GM18861 (cell line): ENCODE data around the gene CHI3L2.
A peak's percentile ranks its signal among the peaks of the same experiment; 100 is the strongest.

Source experiments
- ATAC-seq: cut with Tn5 transposase; IDR thresholded peaks from one replicate; pipeline ENCODE4 v1.9.1; 2021; ENCODE audit not compliant: unreplicated experiment

Gene CHI3L2

DNA sequence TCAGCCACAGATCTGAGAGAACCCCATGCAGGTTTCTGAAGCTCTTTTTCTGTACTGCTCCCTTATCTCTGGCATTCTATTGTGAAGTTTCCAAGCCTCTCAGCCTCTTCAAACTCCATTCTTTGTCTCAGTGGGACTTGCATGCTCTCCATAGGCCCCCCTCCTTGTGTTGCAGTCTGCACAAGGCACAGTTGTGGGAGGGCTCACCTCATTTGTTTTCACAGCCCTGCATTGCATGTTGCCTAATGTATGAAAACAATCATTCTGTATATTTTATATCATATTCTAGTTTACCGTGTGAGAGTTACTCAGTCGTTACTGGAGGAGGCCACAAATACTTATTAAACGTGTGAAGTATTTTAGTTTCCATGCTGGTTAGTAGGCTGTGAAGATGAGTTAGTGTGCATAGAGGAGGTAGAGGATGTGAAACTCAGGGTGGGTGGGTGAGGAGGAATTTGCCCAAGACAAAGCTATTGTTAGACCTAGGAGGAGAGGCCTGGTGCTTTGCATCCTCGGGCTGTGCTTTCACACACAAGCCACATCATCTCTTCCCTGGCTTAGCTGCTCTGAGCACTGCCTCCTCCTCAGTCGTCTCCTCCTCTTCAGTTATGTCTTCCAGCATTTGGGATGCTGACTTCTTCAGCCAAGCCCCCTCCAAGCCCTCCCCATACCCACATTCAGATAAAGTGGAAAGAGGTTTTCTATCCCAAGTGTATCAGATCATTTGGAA lies 7.8 kb upstream of the CHI3L2 start:
- ATAC-seq = peak; percentile 26

DNA sequence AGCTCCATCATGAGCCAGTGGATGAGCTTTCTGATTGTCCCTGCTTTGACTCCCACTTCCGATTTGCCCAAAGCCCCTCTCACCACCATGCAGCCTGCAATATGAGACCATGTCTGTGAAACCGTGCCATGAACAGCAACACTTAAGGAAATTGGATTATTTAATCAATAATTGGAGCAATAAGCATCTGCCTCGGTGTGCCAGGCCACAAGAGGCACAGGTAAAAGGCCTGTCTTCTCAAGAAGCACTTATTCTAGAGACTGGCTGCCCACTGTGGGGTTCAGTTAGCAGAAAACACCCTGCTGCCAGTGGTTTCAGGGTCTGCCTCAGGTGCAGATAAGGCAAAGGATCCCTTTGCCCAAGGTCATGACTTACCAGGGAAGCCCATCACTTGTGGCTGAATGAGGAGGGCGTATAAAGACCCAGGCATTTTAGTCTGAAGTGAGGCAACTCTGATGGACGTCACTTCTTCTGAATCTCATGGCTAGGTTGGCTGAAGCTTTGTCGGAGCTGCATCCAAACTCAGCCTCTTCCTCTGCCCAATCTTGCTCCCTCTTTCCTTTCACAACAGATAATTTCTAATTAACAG lies 7.1 kb upstream of the CHI3L2 start:
- no peak for ATAC-seq

DNA sequence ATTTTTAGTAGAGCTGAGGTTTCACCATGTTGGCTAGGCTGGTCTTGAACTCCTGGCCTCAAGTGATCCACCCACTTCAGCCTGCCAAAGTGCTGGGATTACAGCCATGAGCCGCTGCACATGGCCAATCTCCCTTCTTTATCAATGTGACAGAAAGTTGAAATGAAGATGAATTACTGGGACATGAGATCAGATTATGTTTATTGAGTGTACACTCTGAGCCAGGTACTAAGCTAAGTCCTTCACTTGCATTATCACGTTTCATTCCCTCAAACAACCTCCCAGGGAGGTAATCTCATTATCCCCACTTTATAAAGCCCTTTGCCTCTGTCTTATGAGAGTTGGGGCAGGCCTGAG lies 6.3 kb upstream of the CHI3L2 start:
- no peak for ATAC-seq

DNA sequence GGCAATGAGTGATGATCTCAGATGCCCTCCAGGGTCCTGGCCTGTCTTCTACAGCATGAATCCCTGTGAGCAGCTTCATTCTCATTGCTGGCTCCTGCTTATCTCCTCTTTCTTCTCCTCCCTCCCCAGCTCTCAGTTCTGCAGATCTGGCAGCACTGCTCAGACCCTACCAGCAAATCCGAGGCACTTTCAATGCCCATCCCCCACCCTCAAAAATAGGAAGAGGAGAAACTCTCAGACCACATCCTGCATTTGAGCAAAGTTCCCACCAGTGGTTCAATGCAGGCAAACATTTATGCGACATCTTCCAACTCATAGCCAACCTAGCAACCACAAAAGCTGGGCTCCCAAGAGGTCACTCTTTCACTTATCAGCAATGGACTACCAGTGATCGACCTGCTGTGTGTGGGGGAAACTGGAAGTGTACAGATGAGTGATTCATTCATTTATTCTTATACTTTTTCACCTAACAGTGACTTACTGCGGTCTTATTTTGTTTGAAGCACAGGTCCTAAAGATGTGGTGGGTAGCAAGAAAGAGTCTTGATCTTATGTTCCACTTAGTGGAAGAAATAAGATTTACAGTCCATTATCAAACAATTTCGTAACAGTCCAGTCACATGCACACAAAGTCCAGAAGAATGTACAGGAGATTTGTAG lies 5.8 kb upstream of the CHI3L2 start:
- peak; percentile 48 for ATAC-seq

DNA sequence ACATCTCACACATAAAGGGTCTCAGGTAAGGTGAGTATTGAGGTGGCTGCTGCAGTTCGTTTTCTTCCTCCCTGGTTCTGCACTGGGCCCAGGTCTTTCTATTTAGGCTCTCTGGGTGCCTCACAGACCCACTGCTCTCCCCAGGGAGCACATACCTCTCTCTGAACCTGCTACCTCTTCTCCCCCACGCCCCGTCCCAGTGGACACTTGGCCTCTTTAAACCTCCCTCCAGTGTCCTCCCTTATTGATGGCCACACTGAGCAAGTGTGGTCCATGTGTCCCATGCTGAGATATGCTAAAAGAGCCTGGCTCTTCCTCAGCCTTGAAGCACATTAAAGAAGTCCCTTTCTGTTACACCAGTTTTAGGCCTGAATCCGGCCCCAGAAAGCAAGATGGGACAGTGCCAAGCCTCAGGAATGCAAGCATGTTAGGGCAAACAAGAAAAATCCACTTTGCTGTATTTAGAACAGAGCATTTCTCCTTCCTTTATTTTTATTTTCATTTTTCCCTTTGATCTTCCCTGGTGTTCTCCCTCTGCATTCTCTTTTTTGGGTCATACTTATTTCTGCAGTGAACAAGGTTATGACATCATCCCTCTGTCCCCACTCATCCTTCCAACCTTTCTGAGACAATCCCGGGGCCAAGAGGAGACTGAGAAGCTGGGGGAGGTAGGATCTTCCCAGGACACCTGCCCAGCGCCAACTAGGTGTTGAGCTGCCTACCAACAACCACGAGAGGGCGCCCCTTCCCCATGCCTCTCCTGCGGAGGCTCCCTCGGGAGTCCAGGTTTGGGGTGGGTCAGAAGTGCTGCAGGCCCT lies 5.0 kb upstream of the CHI3L2 start:
- ATAC-seq = no peak

DNA sequence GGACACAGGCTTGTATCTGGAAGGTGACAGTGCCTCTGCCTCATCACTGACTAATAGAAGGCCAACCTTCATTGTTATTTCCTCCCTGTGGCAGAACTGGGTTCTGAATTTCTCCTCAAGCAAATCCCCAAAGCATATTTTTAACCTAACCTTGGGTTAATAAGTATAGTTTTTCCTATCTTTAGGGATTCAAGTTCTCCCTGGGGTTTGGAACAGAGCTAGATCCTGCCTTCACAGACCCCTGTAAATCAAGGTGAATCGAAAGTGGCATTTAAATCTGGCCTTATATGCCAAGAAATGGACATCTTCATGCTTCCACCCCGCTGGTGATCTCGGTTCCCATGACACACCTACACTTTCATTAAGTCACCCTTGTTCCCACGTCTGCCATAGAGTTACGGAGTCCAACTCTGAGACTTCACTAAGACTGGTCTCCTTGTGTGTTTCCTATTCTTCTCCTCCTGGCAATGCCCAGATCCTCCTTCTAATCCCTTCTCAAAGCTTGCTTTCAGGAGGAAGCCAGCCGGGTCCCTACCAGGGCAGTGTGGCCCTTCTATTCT lies 4.3 kb upstream of the CHI3L2 start:
- no peak for ATAC-seq

DNA sequence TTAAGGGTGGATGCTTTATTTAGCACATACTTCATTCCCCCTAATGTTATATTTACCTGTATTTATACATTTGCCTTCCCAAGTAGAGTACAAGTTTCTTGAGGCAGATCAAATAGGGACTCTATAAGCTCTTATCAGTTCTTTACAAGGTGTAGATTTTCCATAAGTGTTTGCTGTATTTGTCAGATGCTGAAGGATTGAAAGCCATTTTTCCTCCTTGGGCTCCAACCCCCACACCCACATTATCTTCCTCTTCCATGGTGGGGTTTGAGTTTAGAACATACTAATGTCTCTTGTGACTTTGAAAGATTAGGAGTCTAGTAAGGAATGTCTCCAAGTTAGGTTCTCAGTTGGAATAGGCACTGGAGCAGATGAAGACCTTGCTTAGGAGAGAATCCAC lies 2.4 kb upstream of the CHI3L2 start:
- ATAC-seq = no peak

DNA sequence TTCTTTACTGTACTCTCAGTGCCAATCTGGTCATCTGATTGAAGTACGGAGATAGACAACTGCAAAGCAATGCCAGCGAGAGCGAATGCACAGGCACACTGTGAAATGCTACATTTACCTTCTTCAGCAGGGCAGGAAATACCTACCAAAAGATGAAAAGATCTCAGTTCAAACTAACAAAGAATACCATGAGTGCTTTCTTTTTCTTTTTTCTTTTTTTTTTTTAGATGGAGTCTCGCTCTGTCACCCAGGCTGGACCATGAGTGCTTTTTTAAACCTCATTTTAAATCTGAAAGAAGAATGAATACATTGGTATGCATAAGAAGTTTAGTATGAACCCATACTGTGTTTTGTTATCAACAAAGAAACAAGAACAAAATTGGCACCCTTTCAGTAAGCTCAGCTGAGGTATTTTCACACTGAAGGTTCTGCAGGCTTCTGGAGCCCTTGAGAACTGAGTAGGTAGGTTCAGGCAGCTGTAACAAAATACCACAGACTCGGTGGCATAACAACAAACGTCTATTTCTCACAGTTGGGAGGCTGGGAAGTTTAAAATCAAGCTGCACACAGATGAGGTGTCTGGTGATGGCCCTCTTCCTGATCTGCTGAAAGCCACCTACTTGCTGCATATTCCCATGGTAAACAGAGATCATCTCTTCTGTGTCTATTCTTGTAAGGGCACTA lies 1.7 kb upstream of the CHI3L2 start:
- ATAC-seq = no peak

DNA sequence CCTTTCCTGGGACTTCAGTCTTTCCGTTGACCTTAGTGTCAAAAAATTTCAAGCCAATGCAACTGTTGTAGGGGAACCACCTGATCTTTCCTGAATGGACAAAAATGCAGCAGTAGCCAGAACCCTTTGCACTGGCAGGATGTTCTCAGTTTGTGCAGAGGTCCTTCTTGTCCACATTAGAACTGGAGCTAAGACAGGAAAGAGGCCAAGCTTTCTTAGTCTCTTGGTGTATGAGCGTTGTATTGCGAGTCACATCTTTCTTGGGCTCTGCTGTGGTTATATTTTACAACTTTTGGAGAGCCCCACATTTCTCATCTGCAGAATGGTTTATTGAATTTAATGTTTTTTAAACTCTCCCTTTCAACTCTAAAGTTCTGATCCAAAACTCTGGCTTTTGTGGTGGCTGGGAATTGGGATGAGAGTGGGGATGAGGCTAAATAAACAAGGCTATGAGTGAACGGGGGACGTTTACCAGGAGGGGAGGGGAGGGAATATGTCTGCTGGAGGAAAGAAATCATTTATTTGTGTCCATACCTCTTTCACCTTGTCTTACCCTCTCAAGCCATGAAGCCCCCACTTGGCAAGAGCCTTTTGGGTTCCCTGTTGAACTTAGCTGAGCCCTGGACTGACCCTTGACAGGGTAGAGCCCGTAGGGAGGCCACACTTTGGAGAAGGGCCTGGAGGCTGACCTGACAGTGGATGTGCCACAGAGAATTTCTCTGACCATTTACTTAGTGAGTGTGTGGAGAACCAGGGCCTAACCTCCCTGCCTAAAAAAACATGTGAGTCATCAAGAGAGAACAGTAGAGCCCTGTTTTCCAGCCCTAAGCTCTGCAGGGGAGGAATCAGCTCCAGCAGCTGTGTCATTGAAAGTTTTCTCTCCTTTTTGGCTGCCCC lies 586 bp downstream of the CHI3L2 start:
- ATAC-seq = no peak

DNA sequence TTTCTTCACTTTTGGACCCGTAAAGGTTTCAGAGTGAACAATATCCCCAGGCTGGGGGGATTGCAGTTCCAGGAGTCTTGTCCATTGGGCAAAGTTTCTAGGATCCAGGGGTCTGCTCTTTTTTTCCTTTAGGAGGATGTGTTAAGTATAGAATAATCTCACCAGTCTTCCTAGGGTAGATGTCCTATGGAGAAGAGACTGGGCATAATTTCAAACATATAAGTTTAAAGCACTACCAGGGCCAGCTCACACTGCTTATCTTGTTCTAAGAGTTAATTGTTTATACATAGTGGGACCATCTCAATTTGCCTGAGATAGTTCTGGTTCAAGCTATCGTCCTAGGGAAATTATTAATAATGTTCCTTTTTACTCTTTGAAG lies 1.2 kb downstream of the CHI3L2 start:
- ATAC-seq = no peak

DNA sequence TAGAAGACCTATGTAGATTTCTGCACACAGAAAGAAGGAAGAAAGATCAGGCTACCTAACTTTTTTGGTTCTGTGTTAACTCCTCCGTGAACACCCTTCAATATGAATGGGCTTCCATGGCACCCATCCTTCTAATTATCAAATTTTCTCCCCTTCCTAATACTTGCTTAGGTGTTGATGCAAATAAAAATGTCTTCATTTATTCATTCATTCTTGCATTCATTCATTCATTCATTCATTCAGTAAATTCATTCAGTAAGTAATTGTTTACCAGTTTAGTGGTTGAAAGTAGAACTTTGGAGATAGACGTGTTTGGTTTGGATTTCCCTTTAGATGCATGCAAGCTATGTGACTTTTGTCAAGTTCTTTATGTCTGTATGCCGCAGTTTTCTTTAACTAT lies 4.6 kb downstream of the CHI3L2 start:
- no peak for ATAC-seq

DNA sequence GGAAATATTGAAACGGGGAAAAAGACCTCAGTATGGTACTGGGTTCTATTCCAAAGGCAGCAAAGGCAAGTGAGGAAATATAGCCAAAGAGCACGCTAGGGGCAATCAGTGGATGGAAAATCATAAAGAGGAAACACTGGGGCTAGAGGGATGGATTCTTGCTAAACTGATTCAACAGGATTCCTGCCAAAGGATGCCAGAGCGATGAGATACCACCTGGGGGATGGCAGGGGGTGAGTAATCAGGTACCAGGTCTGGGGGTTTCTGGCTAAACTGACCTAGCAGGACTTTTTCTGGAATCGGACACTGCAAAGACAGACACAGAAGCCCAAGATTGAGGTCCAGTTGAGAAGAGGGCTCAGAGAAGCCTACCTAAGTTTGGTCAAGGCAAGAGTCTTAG lies 6.7 kb downstream of the CHI3L2 start:
- ATAC-seq = no peak

DNA sequence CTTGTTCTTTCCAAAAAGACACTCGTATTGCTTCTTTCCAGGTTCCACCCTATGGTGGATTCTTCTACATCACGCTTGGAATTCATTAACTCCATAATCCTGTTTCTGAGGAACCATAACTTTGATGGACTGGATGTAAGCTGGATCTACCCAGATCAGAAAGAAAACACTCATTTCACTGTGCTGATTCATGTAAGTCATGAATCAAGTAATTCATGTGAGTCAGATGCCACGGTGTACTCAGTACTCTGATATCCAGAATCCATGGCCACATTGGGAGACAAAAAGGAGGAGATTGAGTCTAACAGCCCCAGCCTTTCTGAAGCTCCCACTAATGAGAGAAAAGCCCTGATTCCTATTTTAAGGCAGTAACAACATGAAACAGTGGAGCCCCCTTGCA lies 7.4 kb downstream of the CHI3L2 start:
- ATAC-seq = no peak

DNA sequence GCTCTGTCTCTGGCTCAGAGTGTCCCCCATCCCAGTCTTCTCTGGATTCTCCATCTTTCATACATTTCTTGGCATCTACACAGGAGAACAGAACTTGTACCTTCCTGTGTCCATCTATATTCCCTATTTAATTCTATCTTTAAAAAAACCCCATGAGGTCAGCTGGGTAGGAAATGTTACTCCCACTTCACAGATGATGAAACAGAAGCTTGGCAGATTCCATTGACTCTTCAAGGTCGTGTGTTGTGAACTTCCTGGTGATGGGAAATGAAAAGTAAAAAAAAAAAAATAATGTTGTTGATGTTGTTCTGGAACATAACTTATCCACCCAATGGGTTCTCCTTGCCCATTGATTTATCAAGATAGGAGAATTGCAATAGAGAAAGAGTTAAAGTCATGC lies 8.9 kb downstream of the CHI3L2 start:
- no peak for ATAC-seq

DNA sequence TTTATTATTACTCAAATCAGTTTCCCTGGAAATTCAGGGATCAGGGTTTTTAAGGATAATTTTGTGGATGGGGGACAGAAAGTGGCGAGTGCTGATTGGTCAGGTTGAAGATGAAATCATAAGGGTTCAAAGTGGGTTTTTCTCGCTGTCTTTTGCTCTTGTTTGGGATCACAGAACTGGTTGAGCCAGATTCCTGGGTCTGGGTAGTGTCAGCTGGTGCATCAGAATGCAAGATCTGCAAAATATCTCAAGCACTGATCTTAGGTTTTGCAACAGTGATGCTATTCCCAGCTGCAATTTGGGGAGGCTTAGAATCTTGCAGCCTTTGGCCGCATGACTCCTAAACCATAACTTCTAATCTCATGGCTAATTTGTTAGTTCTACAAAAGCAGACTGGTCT lies 9.3 kb downstream of the CHI3L2 start:
- ATAC-seq = no peak

DNA sequence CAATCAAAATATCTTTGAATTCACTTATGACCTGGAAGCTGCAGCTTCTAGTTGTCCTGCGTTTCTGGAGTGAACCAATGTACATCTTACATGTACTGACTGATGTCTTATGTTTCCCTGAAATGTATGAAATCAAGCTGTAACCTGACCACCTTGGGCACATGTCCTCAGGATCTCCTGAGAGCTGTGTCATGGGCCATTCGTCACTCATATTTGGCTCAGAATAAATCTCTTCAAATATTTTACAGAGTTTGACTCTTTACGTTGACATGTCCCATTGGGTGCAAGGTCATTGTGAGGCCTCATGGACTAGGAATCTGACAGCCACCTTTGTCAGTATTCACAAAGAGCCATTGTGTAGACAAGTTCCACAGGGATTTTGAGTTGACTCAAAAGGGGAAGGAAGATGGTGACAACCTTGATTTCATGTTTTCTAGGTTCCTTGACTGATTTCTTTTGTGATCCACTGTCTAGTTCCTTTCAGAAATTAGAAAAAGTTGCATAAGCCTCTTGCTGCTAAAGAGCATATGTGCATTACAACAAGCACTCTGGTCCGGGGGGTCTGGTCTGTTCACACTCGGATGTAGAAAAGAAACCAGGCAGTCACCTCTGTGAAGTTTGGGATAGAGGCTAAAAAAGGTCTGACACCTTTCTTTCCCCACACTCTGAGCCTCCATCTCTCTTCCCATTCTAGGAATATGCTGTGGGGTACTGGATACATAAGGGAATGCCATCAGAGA lies 10.7 kb downstream of the CHI3L2 start:
- no peak for ATAC-seq

DNA sequence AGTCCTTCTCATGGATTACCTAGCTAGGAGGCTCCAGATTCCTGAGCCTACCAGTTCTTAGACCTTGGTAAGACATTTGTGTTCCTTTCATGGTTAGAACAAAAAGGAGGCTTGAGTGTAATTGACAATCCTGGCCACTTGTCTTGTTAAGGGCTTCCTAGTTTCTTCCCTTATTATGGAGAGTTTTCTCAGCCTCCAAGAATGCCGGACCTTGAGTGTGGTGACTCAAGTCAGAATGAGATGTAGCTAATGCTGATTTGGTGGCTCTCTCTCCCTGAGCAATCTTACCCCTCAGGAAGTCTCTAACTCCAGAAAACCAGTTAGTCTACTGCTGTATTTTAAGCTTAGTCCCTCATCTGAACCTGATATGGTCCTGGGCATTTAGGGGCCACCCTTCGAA lies 14.3 kb downstream of the CHI3L2 start:
- no peak for ATAC-seq

DNA sequence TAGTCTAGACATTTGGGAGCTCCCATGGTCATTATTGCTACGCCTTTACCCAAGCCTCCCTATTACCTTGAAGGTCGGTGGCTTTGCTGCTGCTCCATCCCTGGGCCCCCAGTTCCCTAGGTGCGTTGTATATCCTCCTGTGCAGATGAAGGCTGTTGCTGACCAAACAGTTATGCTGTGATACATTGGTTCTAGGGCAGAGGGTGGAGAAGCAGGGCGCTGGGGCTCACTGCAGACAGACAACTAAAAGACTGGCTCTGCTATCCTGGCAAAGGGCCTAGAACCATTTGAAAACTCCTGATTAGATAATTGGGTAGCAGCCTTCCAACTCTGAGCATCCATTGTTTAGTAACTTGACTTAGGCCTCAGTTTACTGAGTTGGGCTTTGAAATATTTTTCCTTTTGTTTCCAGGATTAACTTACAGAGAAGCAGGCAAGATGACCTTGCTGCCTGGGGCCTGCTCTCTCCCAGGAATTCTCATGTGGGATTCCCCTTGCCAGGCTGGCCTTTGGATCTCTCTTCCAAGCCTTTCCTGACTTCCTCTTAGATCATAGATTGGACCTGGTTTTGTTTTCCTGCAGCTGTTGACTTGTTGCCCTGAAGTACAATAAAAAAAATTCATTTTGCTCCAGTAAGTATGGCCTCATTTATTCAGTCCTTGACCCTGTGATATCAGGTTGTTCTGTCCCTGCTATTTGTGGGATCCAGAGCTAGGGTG lies 15.5 kb downstream of the CHI3L2 start:
- ATAC-seq = no peak
